MCF 10A (cell line): Measurements from ENCODE around the gene SFXN4. TPM values are rescaled to one million over a fixed set of nuclear protein-coding genes. Genes with fewer than 3 reads are reported as not detected.

ENCODE experiments used
- BruUV-seq: library from RNA; stranded (reverse); fragments of 400-500 nt; replicated peaks from 2 replicates; lab custom pipeline; 2021; lab: Mats Ljungman, UMichigan
- CTCF ChIA-PET: fragments of 300-600 bp; sonication (Branson Sonifier 250); formaldehyde crosslinking; extraction: SDS; loops from one replicate; lab custom pipeline; 2021; ENCODE audit warnings: antibody characterized with exemption, inconsistent platforms; lab: Yijun Ruan, JAX
- POLR2A ChIA-PET: fragments of 300-600, 350-650 bp; sonication (Branson Sonifier 250); formaldehyde crosslinking; extraction: SDS; loops from one replicate; lab custom pipeline; 2020; ENCODE audit warnings: antibody characterized with exemption, inconsistent platforms; lab: Yijun Ruan, JAX
- DNase-seq: peaks from one replicate; pipeline ENCODE4 v3.0.0-alpha.2; 2018; ENCODE audit not compliant: unreplicated experiment
- H3K27ac Mint-ChIP-seq: one replicate; pipeline ENCODE4 v1.8.0; 2022; ENCODE audit warnings: mild to moderate bottlenecking, low read depth, mixed read lengths; ENCODE audit not compliant: unreplicated experiment
- H3K27me3 Mint-ChIP-seq: one replicate; pipeline ENCODE4 v1.8.0; 2022; ENCODE audit warnings: mixed read lengths; ENCODE audit not compliant: insufficient read depth, unreplicated experiment
- H3K36me3 Mint-ChIP-seq: one replicate; pipeline ENCODE4 v1.8.0; 2022; ENCODE audit warnings: mild to moderate bottlenecking, moderate library complexity, mixed read lengths; ENCODE audit not compliant: insufficient read depth, unreplicated experiment
- H3K4me1 Mint-ChIP-seq: one replicate; pipeline ENCODE4 v1.8.0; 2022; ENCODE audit warnings: mixed read lengths; ENCODE audit not compliant: insufficient read depth, unreplicated experiment
- H3K4me3 Mint-ChIP-seq: one replicate; pipeline ENCODE4 v1.8.0; 2022; ENCODE audit warnings: mild to moderate bottlenecking, moderate library complexity, mixed read lengths; ENCODE audit not compliant: unreplicated experiment
- H3K9me3 Mint-ChIP-seq: one replicate; pipeline ENCODE4 v1.8.0; 2022; ENCODE audit warnings: mixed read lengths; ENCODE audit not compliant: unreplicated experiment
- intact Hi-C: fragments of 100-400 bp; cut with micrococcal nuclease; formaldehyde crosslinking; loops from 2 replicates; pipeline ENCODE4 v1.14.1; 2022
- total RNA-seq: library from RNA; stranded (reverse); gene quantifications from 2 replicates; pipeline ENCODE4 v1.2.3, GENCODE V29; 2022
- TF ChIP-seq, protein P1 (sequence below): fragments of 200-600 bp; IDR thresholded peaks from one replicate; pipeline ENCODE4 v1.8.0; 2022; ENCODE audit warnings: antibody characterized with exemption, mild to moderate bottlenecking; ENCODE audit not compliant: unreplicated experiment

Gene SFXN4
- total RNA-seq, 1 experiment from 2014 or later = 44.7 TPM

DNA sequence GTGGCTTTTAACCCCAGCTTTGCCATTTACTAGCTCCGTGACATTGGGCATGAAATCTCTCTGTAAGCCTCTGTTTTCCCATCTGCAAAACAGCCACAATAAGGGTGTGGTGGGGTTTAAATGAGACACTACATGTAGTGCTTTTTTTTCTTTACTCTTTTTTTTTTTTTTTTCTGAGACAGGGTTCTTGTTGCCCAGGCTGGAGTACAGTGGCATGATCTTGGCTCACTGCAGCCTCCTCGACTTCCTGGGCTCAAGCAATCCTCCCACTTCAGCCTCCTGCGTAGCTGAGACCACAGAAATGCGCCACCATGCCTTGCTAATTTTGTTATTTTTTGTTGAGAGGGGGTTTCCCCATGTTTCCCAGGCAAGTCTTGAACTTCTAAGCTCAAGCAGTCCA, 69.9 kb downstream of the SFXN4 start:
- no peaks in the 10 kb centered on the region for H3K36me3 Mint-ChIP-seq
- H3K27ac Mint-ChIP-seq = no peak overlapping the region
- POLR2A ChIA-PET = interaction anchor here (1.0 to 2.6 kb wide), 3 partner anchors 9 to 15 kb away, joined by 3 to 6 read pairs (median 5); partner anchors contain the start of genes DENND10 and EIF3A

DNA sequence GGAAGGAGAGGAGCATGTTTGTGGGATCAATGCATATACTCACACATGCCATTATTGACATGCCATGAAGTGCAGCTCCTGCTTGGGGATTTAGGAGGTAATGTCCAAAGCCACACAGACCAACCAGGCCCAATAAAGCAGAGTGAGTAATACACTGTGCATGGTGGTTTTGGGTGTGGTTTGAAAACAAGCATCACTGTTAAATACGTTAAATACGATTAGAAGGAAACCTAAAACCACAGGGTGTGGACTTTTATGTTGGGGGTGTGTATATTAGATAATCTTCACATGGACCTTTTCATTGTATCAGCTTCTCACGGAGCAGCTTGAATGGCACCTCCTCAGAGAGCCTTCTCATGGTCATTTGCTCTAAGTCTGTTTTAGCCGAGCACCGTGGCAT, 74.5 kb downstream of the SFXN4 start:
- ChIA-PET CTCF (interaction anchor here (0.6 kb wide), 1 partner anchor 1740 kb away, joined by 3 read pairs; no protein-coding TSS in a partner anchor), POLR2A (interaction anchor here (0.6 to 2.9 kb wide), 14 partner anchors 9 to 568 kb away, joined by 3 to 21 read pairs (median 3); partner anchors contain the start of genes DENND10, EIF3A and NANOS1)
- Mint-ChIP-seq H3K4me1 (peaks cover 20% of the 10 kb centered on the region), H3K27me3 (no peaks in the 10 kb centered on the region), H3K27ac (peak overlapping the region; percentile 49), H3K4me3 (no peak overlapping the region), H3K36me3 (no peaks in the 10 kb centered on the region), H3K9me3 (peaks cover 4% of the 10 kb centered on the region)
- intact Hi-C loops = no loop called here
- peak; percentile 80 for DNase-seq
- TF ChIP-seq, protein P1, sequence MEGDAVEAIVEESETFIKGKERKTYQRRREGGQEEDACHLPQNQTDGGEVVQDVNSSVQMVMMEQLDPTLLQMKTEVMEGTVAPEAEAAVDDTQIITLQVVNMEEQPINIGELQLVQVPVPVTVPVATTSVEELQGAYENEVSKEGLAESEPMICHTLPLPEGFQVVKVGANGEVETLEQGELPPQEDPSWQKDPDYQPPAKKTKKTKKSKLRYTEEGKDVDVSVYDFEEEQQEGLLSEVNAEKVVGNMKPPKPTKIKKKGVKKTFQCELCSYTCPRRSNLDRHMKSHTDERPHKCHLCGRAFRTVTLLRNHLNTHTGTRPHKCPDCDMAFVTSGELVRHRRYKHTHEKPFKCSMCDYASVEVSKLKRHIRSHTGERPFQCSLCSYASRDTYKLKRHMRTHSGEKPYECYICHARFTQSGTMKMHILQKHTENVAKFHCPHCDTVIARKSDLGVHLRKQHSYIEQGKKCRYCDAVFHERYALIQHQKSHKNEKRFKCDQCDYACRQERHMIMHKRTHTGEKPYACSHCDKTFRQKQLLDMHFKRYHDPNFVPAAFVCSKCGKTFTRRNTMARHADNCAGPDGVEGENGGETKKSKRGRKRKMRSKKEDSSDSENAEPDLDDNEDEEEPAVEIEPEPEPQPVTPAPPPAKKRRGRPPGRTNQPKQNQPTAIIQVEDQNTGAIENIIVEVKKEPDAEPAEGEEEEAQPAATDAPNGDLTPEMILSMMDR = no peak
- BruUV-seq = no TSS peak

More for the DNA sequence above, 69.9 kb downstream of the SFXN4 start:
- Mint-ChIP-seq H3K4me1 (peaks cover 13% of the 10 kb centered on the region), H3K4me3 (no peak overlapping the region), H3K27me3 (no peaks in the 10 kb centered on the region), H3K9me3 (no peaks in the 10 kb centered on the region)
- TF ChIP-seq, protein P1 = no peak
- intact Hi-C loops = no loop called here
- CTCF ChIA-PET = no interaction called here
- BruUV-seq = no TSS peak
- no peak for DNase-seq

Other genes starting within 250 kb of the SFXN4 start
- 2.2 and 3.8 TPM in 2 replicates for gene NANOS1, start 136.0 kb downstream of the SFXN4 start, total RNA-seq
- gene EIF3A, start 84.9 kb downstream of the SFXN4 start, total RNA-seq = 190 and 226 TPM in 2 replicates
- 27.2 and 35.3 TPM in 2 replicates for gene DENND10, start 61.6 kb downstream of the SFXN4 start, total RNA-seq
- 85.6 and 94.4 TPM in 2 replicates for gene PRDX3, start 13.1 kb upstream of the SFXN4 start, total RNA-seq
- 0.82 and 1.2 TPM in 2 replicates for gene GRK5, start 41.9 kb upstream of the SFXN4 start, total RNA-seq